Measurements from ENCODE around the gene TRAP1. TPM values are rescaled to one million over a fixed set of nuclear protein-coding genes. Genes with fewer than 3 reads are reported as not detected.

Gene TRAP1
- total RNA-seq, 1 experiment from 2014 or later = 137 TPM

GRCh38 chr16:3739636-3740035 lies 22.3 kb upstream of the TRAP1 start:
- TF ChIP-seq TCF7L2 (IDR thresholded peaks at IDR 0.05; ENCODE audit: low read depth, low read length) (no peak), REST (IDR thresholded peaks at IDR 0.05; ENCODE audit: insufficient read depth in 1 of 2, low read depth in 2 of 2, low read length in 1 of 2) (no peak), SIN3A (IDR thresholded peaks at IDR 0.05; ENCODE audit: borderline replicate concordance, insufficient read depth, low read depth, low read length) (no peak), POLR2AphosphoS5 (IDR thresholded peaks at IDR 0.05; ENCODE audit: low read depth, low read length) (no peak), CTCF (IDR thresholded peaks at IDR 0.05) (no peak)
- in situ Hi-C loops (cut with HindIII; ENCODE audit: low pct_unique_long_range_greater_than_20kb, low sequenced_read_pairs) (no loop called here), intact Hi-C loops (cut with micrococcal nuclease; ENCODE audit: unreplicated experiment) (no loop called here)
- H3K4me3 ChIP-seq (ENCODE audit: low read depth in 2 of 2, low read length in 2 of 2) = no peak overlapping the region
- ATAC-seq (no peak), DNase-seq (ENCODE audit: low read depth, low spot score) (no peak)
- no peak overlapping the region for H3K27ac ChIP-seq (ENCODE audit: low read length)
- H3K9me3 ChIP-seq (ENCODE audit: control insufficient read depth, insufficient read depth, low read depth, low read length) = no peaks in the 10 kb centered on the region
- BruUV-seq (replicated peaks) = no TSS peak
- ChIA-PET POLR2A (no interaction called here), CTCF (no interaction called here)
- no peaks in the 10 kb centered on the region for H3K27me3 ChIP-seq (ENCODE audit: control insufficient read depth, insufficient read depth, low read length)
- peaks cover 7% of the 10 kb centered on the region for H3K36me3 ChIP-seq (ENCODE audit: control insufficient read depth, insufficient read depth, low read length)
- H3K4me1 ChIP-seq (ENCODE audit: control insufficient read depth, insufficient read depth, low read length) = no peaks in the 10 kb centered on the region

GRCh38 chr16:3738541-3738940 lies 21.2 kb upstream of the TRAP1 start:
- CTCF ChIA-PET = interaction anchor here (0.6 kb wide), 1 partner anchor 46 kb away, joined by 3 read pairs; no protein-coding TSS in a partner anchor
- no peaks in the 10 kb centered on the region for H3K27me3 ChIP-seq (ENCODE audit: control insufficient read depth, insufficient read depth, low read length)
- H3K9me3 ChIP-seq (ENCODE audit: control insufficient read depth, insufficient read depth, low read depth, low read length) = no peaks in the 10 kb centered on the region
- intact Hi-C loops (cut with micrococcal nuclease; ENCODE audit: unreplicated experiment) = no loop called here
- no TSS peak for BruUV-seq (replicated peaks)
- H3K4me3 ChIP-seq (ENCODE audit: low read depth in 2 of 2, low read length in 2 of 2) = no peak overlapping the region
- in situ Hi-C loops (cut with HindIII; ENCODE audit: low pct_unique_long_range_greater_than_20kb, low sequenced_read_pairs) = no loop called here
- TF ChIP-seq SIN3A (IDR thresholded peaks at IDR 0.05; ENCODE audit: borderline replicate concordance, insufficient read depth, low read depth, low read length) (no peak), REST (IDR thresholded peaks at IDR 0.05; ENCODE audit: insufficient read depth in 1 of 2, low read depth in 2 of 2, low read length in 1 of 2) (no peak), TCF7L2 (IDR thresholded peaks at IDR 0.05; ENCODE audit: low read depth, low read length) (no peak), POLR2AphosphoS5 (IDR thresholded peaks at IDR 0.05; ENCODE audit: low read depth, low read length) (no peak), CTCF (IDR thresholded peaks at IDR 0.05) (no peak)
- H3K36me3 ChIP-seq (ENCODE audit: control insufficient read depth, insufficient read depth, low read length) = peaks cover 5% of the 10 kb centered on the region
- H3K27ac ChIP-seq (ENCODE audit: low read length) = no peak overlapping the region
- no peaks in the 10 kb centered on the region for H3K4me1 ChIP-seq (ENCODE audit: control insufficient read depth, insufficient read depth, low read length)
- POLR2A ChIA-PET = interaction anchor here (0.6 kb wide), 1 partner anchor 140 kb away, joined by 4 read pairs; no protein-coding TSS in a partner anchor
- ATAC-seq (no peak), DNase-seq (ENCODE audit: low read depth, low spot score) (no peak)

Measured in Panc1 (cell line).